Hematopoietic multipotent progenitor cell treated with erythropoietin and hydrocortisone succinate and interleukin-3 and kit ligand, for 6 days (in vitro differentiated cells): ENCODE data around the gene WDR43.
A peak's percentile ranks its signal among the peaks of the same experiment; 100 is the strongest.

Experiments used
- DNase-seq: peaks from one replicate; pipeline ENCODE4 v3.0.0-alpha.2; 2015

WDR43 gene

DNA sequence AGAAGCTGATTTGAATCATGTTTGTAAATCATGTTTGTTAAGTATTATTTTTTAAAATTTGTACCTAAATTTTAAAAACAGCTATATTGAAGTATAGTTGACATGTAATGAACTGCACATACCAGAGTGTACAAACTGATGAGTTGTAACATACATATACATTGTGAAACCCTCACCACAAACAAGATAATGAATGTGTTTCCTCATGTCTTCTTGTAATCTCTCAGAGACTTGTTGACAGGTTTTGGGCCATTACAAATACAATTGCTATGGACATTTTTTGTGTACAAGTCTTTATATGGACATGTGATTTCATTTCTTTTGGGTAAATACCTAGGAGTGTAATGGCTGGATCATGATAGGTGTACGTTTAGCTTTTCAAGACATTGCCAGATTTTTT is 21.5 kb downstream of the WDR43 start:
- DNase-seq, result peak; percentile 59

DNA sequence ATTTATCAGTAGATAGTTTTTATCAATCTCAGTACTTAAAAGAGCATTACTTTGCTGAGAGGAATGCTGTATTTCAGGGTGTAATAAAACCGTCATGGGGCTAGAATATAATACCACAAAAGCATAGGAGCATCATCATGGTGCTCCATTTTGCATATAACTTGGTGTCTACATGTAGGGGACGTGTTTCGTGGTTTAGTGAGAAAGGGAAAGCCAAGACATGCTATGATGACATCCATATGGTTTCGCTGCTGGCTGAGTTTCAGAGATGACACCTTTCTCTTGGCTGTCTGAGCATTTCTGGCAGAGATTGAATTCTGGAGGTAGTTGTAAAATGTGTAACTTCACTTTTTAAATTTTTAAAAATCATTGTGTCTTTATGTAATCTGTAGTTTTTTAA is 32.4 kb downstream of the WDR43 start:
- no peak for DNase-seq

DNA sequence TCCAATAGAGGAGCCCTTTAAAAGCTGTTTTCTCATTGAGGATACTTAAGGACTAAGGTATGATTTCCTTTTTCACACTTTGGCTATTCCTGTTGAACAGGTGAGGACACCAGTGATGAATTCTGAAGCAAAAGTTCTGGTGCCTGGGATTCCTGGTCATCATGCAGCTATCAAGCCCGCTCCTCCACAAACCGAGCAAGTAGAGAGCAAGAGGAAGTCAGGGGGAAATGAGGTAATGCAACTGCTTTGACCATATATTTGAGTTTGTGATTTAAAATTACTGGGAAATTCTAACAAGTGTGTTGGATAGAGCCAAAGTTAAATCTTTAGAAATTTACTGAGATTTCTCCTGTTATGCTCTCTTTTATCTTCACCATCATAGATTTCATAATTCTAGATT is 33.0 kb downstream of the WDR43 start:
- no peak for DNase-seq

DNA sequence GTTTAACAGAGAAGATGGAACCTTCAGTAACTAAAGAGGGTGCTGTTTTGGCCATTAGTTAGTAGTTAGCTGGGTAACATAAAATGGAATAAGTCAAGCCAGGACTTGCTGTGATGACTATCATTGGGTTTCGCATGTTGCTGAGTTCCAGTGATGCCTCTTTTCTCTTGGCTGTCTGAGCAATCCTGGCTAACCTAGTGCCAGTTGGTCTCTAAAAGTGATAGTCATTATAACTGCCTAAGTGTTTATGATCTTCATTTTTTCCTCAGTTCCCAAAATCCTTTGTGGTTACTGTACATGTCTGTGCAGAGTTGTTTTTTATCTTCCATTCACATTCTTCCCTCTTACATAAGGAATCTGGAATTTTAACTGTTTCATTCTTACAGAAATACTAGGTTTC is 33.4 kb downstream of the WDR43 start:
- no peak for DNase-seq

DNA sequence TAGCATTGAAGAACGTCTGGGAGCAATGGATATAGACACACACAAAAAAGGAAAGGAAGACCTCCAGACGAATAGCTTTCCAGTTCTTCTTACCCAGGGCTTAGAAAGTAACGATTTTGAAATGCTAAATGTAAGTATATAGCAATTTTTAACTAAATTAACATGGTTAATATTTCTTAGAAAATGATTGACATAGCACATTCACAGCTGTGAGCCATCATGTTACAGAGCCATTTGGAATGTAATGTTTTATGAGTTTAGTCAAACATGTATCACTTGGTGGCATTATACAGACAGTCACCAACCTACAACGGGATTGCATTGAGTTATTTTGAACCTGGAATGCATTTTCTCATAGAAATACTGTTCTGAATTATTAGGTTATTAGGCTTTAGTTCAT is 35.1 kb downstream of the WDR43 start:
- no peak for DNase-seq

DNA sequence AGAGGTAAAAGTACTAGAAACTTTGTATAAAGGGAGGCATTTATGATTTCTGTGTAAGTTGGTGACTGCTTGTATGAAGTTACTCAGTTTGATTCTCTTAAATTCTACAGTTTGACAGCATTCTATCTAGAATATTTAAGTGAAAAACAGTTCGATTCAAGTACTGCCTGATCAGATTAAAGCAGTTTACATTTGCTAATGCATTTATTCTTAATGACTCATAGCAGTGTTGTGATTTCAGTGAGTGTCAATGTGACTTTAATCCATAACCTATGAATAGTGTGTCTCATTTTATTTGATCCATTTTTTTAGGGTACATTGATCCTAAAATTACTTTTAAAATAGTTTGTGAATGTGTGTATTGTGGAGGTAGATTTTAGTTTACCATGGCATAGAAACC is 35.7 kb downstream of the WDR43 start:
- DNase-seq, result no peak

DNA sequence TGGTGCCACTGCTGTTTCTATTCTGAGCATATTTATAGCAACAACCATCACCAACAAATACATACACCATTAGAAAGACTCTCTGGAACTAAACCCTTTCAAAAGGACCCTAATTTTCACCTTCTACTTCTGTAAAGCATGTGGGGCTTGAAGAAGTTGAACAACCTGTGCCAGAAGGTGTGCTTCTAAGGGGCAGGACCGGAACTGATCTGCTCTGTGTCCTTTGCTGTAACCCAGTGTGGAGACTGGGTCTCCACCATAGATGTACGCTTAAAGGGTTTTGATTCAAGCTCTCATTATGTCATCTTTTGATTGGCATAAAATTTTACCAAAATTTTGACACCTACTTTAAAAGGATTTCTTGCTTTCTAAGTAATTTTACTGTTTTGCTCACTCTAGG is 40.3 kb downstream of the WDR43 start:
- DNase-seq, result no peak

DNA sequence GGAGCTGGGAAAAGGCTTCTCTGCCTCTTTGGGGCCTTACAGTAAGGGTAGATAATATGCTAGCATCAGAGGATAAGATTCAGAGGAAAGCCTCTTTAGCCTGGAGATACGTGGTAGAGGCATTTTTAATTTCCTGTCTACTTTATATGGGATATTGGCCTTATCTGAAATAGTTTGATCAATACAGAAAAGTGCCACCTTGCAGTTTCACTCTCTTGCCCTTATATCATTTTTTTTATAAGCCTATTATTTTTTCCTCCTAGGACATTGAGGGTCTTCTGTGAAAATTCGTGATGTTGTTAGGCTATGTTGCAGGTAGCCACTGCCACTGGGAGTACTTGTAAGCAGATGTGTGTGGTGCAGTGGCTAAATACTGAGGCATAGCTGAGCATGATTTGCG is 46.5 kb downstream of the WDR43 start:
- no peak for DNase-seq

DNA sequence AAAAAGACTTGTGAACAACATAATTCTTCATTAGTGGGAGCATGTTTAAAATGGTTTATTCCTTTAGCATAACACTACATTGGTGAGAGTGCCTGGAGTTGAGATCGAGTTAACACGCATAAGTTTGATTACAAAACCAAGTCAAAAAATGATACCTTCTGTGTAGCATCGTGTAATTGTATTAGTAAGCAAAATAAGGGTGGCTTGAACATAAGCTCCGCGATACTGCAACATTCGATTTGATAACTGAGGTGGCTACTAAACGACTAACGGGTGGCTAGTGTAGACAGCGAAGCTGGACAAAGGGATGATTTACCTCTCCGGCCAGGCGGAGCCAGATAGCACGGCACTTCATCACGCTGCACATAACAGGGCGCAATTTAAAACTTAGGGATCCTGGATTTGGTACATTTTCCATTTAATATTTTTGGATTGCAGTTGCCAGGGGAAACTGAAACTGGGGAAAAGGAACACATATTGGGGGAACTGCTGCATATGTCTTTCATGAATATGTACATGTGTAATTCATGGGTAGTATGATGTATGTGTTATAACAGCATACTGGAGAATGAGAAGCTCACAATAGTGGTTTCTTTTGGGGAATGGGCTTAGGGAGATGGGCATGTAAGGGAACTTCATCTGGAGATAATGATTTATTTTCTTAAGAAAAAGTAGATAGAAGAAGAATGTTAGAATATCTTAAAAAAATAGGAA is 50.2 kb downstream of the WDR43 start:
- DNase-seq, result no peak

DNA sequence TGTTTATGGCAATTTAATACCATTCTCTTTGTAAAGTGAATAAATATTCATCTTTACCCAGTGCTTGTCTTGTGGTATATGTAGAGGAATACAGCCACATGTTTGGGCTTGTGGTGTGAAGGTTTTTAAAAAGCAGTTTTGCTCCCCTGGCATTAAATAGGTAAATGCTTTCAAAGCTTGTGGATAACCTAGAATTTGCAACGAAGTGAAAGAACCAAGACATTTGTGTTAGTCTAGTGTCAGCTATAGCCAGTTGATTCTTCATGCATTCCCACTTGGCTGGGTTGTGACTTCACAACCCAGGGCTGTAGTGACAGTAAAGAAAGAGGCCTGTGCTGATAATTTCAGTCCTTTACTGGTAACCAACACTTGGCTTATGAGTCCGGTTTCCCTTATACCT is 53.7 kb downstream of the WDR43 start:
- no peak for DNase-seq

DNA sequence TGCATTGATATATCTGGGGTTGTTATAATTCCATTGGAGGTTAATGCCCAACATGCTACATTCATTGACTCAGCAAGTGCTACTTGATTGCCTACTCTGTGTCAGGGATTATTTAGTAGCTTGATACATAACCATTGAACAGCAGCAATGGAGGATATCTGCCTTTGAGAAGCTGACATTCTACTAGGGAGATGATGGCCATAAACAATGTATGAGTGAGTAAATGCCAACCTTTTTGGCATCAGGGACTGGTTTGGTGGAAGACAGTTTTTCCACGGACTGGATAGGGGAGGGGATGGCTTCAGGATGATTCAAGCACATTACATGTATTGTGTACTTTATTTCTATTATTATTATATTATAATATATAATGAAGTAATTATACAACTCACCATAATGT is 54.7 kb downstream of the WDR43 start:
- no peak for DNase-seq

DNA sequence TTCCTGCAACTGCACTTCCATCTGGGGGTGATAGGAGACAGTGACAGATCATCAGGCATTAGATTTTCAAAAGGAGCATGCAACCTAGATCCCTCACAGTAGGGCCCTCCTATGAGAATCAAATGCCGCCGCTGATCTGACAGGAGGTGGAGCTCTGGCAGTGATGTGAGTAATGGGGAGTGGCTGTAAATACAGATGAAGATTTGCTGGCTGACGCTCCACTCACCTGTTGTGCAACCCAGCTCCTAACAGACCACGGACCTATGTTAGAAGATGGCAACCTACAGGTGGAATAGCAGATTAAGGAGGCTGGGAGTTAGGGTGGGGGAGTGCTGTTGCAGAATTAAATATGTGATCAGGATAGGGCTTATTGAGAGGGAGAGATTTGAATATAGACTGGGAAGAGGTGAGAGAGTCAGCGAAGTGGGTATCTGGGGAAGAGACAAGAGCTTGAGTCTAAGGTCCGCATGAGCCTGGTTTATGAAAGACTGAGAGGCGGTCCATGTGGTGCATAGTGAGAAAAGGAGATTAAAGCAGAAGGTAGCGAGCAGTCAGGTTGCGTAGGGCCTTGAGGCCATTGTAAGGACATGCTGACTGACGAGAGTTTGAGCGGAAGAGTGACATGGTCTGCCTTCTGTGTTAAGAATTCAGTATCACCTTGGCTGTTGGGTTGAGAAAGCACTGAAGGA is 55.3 kb downstream of the WDR43 start:
- DNase-seq, result no peak

DNA sequence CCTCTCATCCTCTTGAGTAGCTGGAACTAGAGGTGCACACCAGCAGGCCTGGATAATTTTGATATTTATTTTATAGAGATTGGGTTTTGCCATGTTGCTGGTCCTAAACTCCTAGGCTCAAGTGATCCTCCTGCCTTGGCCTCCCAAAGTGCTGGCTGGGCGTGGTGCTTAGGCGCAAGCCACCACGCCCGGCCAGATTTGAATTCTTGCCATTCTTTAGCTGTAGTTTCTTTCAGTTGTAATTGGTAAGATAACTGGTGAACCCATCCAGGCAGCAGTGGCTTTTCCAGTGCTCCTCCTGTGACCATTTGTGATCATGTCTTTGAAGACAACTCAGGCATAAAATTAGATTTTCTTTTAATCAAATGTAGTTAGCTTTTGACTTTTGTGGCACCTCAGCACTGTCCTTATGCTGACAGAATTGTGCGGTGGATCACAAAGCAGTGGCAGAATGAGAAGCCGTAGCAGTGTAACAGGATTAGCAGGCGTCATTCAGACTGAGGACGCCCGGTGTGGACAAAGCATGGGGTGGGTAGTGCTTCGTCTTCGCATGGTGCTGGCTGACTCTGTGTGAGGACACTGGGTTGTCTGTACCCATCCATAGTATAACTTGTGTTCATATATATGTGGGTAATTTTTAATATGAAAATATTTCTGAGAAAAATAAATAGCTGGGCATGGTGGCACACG is 56.6 kb downstream of the WDR43 start:
- peak; percentile 50 for DNase-seq

DNA sequence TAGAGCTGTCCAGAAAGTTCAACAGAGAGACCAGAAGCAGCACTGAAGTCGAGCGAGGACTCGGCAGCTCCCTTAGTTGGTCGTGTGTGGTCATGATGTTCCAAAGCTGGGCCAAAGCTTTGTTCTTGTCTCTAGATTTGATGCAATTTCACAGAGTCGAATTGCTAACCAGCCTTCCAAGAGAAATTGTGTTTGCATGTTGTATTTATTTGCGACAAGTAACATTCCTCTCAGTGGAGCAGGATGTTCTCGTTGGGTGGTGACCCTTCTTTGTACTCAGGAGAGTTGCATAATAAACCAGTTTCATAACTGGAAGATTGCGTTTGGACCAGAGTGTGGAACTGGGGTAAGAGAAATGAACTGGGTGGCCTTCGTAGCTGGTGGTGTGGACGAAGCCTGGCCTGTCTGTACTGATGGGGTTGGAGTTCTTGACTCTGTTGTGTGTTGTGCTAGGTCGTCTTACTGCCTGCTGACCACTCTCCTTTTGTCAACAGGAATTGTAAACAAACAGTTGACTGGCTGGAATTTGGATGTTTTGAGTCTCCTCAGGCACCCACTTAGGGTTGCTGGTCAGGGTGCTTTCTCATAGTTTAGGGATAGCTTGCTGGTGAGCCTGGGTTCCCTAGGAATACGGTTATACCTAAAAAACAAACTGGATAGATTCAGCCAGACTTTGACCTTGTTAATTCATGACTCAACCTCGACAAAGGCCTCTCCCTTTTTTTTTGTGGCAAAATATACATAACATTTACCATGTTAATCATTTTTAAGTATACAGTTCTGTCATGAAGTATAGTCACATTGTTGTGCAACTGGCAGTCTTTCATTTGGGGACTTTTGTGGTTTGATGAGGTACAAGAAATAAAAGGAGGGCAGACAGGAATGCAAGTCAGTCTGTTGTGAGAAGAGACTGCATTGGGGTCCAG is 57.7 kb downstream of the WDR43 start:
- DNase-seq, result peak; percentile 43

DNA sequence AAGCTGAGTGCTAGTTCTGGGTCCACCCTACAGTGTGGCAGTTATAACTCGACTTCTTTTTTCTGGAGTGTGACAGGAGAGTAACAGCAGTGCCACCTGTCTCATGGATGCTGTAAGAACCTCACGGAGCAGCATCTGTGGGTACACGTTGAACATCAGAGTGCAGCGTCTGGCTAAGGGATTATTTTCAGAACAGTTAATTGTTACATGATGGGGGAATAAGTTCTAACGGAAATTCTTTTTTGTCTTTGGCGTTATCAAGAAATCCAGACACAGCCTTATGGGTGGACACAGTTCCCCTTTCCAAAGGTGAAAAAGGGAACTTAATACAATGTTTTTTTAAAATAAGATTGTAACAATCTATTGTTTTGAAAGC is 58.4 kb downstream of the WDR43 start:
- DNase-seq, result peak; percentile 88

DNA sequence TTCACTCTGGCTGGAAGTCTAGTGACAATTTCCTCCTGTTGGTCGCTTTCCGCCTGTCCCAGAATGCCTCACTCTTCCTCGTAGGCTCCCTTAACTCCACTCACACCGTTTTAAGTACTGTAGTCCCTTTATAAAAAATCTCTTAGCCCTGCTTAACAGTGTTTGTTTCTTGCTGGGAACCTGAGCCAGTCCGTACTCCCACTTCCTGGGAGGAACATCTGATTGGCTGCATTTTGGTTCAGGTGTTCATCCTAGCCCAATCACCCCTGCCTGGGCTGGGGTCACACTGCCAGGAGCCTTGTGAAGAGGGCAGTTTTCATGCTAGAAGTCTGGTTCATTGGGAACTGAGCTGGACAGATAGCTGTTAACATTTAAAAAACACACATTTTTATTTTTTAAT is 61.0 kb downstream of the WDR43 start:
- DNase-seq, result no peak

DNA sequence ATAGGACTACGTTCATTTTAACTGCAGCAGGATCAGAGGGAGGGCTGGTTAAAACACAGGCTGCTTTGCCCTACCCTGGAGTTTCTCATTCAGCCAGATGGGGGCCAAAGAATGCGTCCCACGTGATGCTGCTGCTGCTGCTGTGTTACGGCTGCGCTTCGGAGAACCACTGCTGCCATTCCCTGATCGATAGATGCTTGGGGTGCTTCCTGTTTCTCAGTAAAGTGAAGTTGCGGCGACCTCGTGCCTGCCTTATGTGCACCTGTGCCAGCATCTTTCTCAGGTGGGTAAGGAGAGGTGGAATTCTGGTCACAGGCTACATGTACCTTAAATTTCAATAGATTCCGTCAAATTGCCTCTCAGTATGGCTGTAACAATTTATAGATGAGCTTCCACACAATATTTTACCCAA is 62.0 kb downstream of the WDR43 start:
- peak; percentile 76 for DNase-seq

DNA sequence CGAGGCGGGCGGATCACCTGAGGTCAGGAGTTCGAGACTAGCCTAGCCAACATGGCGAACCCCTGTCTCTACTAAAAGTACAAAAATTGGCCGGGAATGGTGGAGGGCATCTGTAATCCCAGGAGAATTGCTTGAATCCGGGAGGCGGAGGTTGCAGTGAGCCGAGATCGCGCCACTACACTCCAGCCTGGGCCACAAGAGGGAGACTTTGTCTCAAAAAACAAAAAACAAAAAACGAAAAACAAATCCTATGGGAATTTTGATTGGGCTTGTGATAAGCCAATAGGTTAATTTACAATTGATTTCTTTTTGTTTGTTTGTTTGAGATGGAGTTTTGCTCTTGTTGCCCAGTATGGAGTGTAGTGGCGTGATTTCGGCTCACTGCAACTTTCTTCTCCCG is 62.4 kb downstream of the WDR43 start:
- DNase-seq, result no peak

DNA sequence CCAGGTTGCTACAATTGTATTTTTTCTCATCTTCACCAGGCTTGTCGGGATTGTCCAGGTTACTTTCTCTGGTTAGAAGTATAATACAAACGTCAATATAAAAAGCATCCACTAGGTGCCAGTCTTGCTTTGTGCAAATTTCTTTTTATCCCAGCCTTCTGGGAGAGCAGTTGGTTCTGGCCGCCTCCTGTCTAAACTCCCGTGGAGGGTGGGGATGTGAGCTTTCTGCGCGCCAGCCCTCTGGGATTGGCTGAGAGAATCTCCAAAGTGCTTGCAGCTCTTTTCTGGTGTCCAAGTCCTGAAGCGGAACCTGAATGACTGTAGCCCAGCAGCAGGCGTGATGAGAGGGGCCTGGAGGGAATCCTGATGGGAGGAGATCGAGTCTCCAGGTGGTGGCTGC is 64.2 kb downstream of the WDR43 start:
- DNase-seq, result peak; percentile 87

DNA sequence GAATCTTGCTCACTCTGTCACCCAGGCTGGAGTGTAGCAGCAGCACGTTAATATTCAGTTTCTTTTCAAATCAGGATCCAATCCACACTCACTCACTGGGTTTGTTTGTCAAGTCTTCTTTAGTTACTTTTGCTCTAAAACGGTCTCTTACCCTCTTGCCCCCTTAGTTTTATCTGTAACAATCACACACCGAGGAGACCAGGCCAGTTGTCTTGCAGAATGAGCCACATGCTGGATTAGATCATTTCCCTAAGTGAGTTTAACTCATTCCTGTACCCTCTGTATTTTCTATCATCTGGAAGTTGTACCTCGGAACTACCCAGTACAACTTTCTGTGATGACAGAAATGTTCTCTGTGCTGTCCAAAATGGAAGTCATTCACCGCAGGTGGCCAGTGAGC is 65.9 kb downstream of the WDR43 start:
- no peak for DNase-seq

DNA sequence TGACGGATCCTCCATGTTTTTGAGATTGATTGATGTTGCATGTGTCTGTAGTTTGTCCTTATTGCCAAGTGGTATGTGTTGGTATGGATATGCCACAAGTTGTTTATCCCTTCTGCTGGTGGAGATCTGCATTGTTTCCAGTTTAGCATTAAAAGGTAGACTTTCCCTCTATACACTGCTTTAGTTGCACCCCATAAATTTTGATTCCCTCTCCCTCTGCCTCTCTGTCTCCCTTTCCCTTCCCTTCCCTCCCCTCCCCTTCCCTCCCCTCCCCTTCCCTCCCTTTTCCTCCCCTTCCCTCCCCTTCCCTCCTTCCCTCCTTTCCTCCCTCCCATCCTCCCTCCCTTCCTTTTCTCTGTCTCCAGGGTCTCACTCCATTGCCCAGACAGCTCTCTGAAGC is 68.0 kb downstream of the WDR43 start:
- no peak for DNase-seq

DNA sequence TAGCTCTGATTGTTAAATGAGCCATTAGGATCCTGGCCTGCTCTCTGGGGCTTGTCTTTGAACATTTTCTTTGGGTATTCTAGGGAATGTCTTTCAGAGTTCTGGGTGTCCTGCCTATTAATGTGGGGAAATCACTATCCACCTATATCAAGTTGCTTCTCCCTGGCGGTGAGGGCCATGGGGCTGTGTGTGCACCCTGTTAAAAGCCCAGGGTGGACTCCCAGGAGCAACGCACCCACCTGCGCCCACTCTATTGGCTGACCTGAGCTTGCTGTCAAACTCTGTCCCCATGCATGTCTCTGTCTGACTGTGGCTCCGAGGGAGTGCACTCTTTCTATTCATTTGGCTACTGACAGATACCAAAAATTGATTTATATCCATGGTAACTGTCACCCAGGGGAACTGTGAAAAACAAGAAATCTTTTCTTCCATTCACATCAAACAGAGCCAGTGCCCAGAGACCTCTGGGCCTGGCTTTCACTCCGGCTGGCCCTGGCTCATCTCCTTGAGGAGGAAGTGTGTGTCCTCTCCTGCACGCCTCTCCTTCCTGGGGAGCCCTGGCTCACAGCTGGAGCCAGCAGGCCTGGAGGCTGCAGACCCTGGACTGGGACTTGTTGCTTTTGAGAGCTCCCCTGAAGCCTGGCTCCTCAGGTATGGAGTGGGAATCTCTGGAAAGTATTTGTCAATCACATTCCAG is 76.1 kb downstream of the WDR43 start:
- no peak for DNase-seq
